IPS-18c (cell line): Measurements from ENCODE around the gene FOXC2.
"Not testable (repeated sequence)": the region's sequence is repeated elsewhere in the genome, so short reads cannot be mapped to it uniquely, and the experiment has no call there.

Experiments used
- H3K4me3 ChIP-seq: 2 replicates; pipeline ENCODE4 v1.7.0; 2013; ENCODE audit warnings: low read depth, mild to moderate bottlenecking, low read length, moderate library complexity; ENCODE audit not compliant: insufficient read depth
- H3K9me3 ChIP-seq: one replicate; pipeline ENCODE4 v1.6.1; 2013; ENCODE audit warnings: mild to moderate bottlenecking, low read length, moderate library complexity; ENCODE audit not compliant: control insufficient read depth, insufficient read depth

The FOXC2 gene

GRCh38 chr16:86575754-86576557, 9.3 kb downstream of the FOXC2 start:
- peak overlapping the region; percentile 43 for H3K4me3 ChIP-seq
- no peaks in the 10 kb centered on the region for H3K9me3 ChIP-seq

- Histone ChIP-seq H3K4me3 (peak overlapping the region; percentile 43), H3K9me3 (no peaks in the 10 kb centered on the region)
Observed at GRCh38 chr16:86576591-86577313, 10.1 kb downstream of the FOXC2 start.

GRCh38 chr16:86577314-86577971, 10.8 kb downstream of the FOXC2 start:
- Histone ChIP-seq H3K4me3 (peak overlapping the region; percentile 20; the same call in 1 of the 2 replicates), H3K9me3 (no peaks in the 10 kb centered on the region)

- H3K4me3 ChIP-seq, result peak within 1 kb of the TSS; percentile 43
- H3K9me3 ChIP-seq, result no peaks in the 10 kb centered on the region
Observed at GRCh38 chr16:86578061-86578599, 11.5 kb downstream of the FOXC2 start, which contains the start of gene FOXL1. Gene FOXL1 (plus strand): TSS chr16:86578549. CDS start chr16:86578724, 175 bp downstream.

- peak overlapping the region; percentile 43; the same call in 1 of the 2 replicates for H3K4me3 ChIP-seq
- H3K9me3 ChIP-seq, result no peaks in the 10 kb centered on the region
Observed at GRCh38 chr16:86578611-86579267, 12.1 kb downstream of the FOXC2 start.

GRCh38 chr16:86579268-86580062, 12.8 kb downstream of the FOXC2 start:
- H3K4me3 ChIP-seq, result peak overlapping the region; percentile 43
- no peaks in the 10 kb centered on the region for H3K9me3 ChIP-seq

GRCh38 chr16:86580063-86580790, 13.6 kb downstream of the FOXC2 start:
- Histone ChIP-seq H3K4me3 (no peak overlapping the region), H3K9me3 (no peaks in the 10 kb centered on the region)

GRCh38 chr16:86580791-86581170, 14.2 kb downstream of the FOXC2 start:
- Histone ChIP-seq H3K4me3 (no peak overlapping the region), H3K9me3 (no peaks in the 10 kb centered on the region)

- Histone ChIP-seq H3K4me3 (no peak overlapping the region), H3K9me3 (no peaks in the 10 kb centered on the region)
Observed at GRCh38 chr16:86581458-86581857, 14.8 kb downstream of the FOXC2 start.

- no peak overlapping the region for H3K4me3 ChIP-seq
Observed at GRCh38 chr16:86584071-86584685, 17.5 kb downstream of the FOXC2 start.

GRCh38 chr16:86584726-86585721, 18.4 kb downstream of the FOXC2 start:
- no peaks in the 10 kb centered on the region for H3K9me3 ChIP-seq
- H3K4me3 ChIP-seq, result no peak overlapping the region

More at GRCh38 chr16:86584071-86584685, 17.5 kb downstream of the FOXC2 start:
- H3K9me3 ChIP-seq, result no peaks in the 10 kb centered on the region

- no peaks in the 10 kb centered on the region for H3K9me3 ChIP-seq
- H3K4me3 ChIP-seq, result no peak overlapping the region
Observed at GRCh38 chr16:86585821-86586611, 19.4 kb downstream of the FOXC2 start.

- Histone ChIP-seq H3K4me3 (no peak overlapping the region), H3K9me3 (no peaks in the 10 kb centered on the region)
Observed at GRCh38 chr16:86587487-86587886, 20.9 kb downstream of the FOXC2 start.

- H3K4me3 ChIP-seq, H3K9me3 ChIP-seq: not testable (repeated sequence)
Observed at GRCh38 chr16:86587955-86588354, 21.3 kb downstream of the FOXC2 start.
